PC-3 (cell line): ENCODE data around the gene TMEM86A.
"Not testable (repeated sequence)": the region's sequence is repeated elsewhere in the genome, so short reads cannot be mapped to it uniquely, and the experiment has no call there.

ENCODE experiments used
- CTCF ChIP-seq: fragments of 300-600 bp; sonication (generic); conservative IDR thresholded peaks from 2 replicates; pipeline ENCODE4 v1.5.1; 2017; ENCODE audit warnings: antibody characterized with exemption, low read depth, mild to moderate bottlenecking, low read length
- EZH2 ChIP-seq: fragments of 300-600 bp; sonication (generic); IDR thresholded peaks from one replicate; pipeline ENCODE4 v1.6.1; 2017; ENCODE audit warnings: antibody characterized with exemption, mild to moderate bottlenecking, low read length; ENCODE audit not compliant: unreplicated experiment

GRCh38 chr11:18691467-18692140 is 7.0 kb upstream of the TMEM86A start:
- TF ChIP-seq CTCF, EZH2: not testable (repeated sequence)
